Measurements from ENCODE around the gene HOXB8.

- TF ChIP-seq, protein P1, sequence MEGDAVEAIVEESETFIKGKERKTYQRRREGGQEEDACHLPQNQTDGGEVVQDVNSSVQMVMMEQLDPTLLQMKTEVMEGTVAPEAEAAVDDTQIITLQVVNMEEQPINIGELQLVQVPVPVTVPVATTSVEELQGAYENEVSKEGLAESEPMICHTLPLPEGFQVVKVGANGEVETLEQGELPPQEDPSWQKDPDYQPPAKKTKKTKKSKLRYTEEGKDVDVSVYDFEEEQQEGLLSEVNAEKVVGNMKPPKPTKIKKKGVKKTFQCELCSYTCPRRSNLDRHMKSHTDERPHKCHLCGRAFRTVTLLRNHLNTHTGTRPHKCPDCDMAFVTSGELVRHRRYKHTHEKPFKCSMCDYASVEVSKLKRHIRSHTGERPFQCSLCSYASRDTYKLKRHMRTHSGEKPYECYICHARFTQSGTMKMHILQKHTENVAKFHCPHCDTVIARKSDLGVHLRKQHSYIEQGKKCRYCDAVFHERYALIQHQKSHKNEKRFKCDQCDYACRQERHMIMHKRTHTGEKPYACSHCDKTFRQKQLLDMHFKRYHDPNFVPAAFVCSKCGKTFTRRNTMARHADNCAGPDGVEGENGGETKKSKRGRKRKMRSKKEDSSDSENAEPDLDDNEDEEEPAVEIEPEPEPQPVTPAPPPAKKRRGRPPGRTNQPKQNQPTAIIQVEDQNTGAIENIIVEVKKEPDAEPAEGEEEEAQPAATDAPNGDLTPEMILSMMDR (IDR thresholded peaks at IDR 0.05) = no peak
- TF ChIP-seq POLR2A (IDR thresholded peaks at IDR 0.05) (no peak), POLR2AphosphoS5 (IDR thresholded peaks at IDR 0.05) (no peak)
Observed at GRCh38 chr17:48623583-48623982, 8.5 kb upstream of the HOXB8 start.

Data from prostate gland (tissue), 2 donors.